H9 (cell line): ENCODE results near the gene PID1. TPM values are rescaled to one million over a fixed set of nuclear protein-coding genes. Genes with fewer than 3 reads are reported as not detected.

Experiments
- DNase-seq: peaks from one replicate; pipeline ENCODE4 v3.0.0-alpha.2; 2017
- H2AFZ ChIP-seq: one replicate; pipeline ENCODE4 v1.6.1; 2013; ENCODE audit warnings: mild to moderate bottlenecking, low read length, control low read depth, moderate library complexity
- H2AK5ac ChIP-seq: 2 replicates; pipeline ENCODE4 v1.6.1; 2013; ENCODE audit warnings: low read length, control low read depth, mixed read lengths; ENCODE audit not compliant: insufficient read length
- H2BK120ac ChIP-seq: one replicate; pipeline ENCODE4 v1.6.1; 2013; ENCODE audit warnings: low read depth, mild to moderate bottlenecking, low read length, control low read depth, inconsistent platforms; ENCODE audit not compliant: poor library complexity, severe bottlenecking
- H2BK12ac ChIP-seq: 2 replicates; pipeline ENCODE4 v1.6.1; 2013; ENCODE audit warnings: low read length, control low read depth, mixed read lengths, low read depth; ENCODE audit not compliant: insufficient read length
- H2BK15ac ChIP-seq: 2 replicates; pipeline ENCODE4 v1.6.1; 2013; ENCODE audit warnings: low read depth, low read length, control low read depth
- H2BK20ac ChIP-seq: one replicate; pipeline ENCODE4 v1.6.1; 2013; ENCODE audit warnings: low read depth, mild to moderate bottlenecking, low read length, control low read depth, inconsistent platforms; ENCODE audit not compliant: poor library complexity, severe bottlenecking
- H2BK5ac ChIP-seq: 2 replicates; pipeline ENCODE4 v1.6.1; 2013; ENCODE audit warnings: low read length, control low read depth, mixed read lengths; ENCODE audit not compliant: insufficient read length
- H3K14ac ChIP-seq: 2 replicates; pipeline ENCODE4 v1.6.1; 2013; ENCODE audit warnings: low read length, control low read depth; ENCODE audit not compliant: insufficient read depth
- H3K18ac ChIP-seq: 2 replicates; pipeline ENCODE4 v1.6.1; 2013; ENCODE audit warnings: low read depth, mild to moderate bottlenecking, mixed read lengths, low read length, control low read depth; ENCODE audit not compliant: insufficient read length
- H3K23ac ChIP-seq: 2 replicates; pipeline ENCODE4 v1.6.1; 2013; ENCODE audit warnings: low read length, control low read depth, mixed read lengths, low read depth; ENCODE audit not compliant: insufficient read length
- H3K23me2 ChIP-seq: 2 replicates; pipeline ENCODE4 v1.6.1; 2013; ENCODE audit warnings: low read depth, mild to moderate bottlenecking, mixed read lengths, low read length, control low read depth; ENCODE audit not compliant: insufficient read length, poor library complexity, severe bottlenecking
- H3K27ac ChIP-seq: 2 replicates; pipeline ENCODE4 v1.5.1; 2013; ENCODE audit warnings: low read length, control low read depth, mixed read lengths, low read depth; ENCODE audit not compliant: insufficient read length
- H3K27me3 ChIP-seq: 2 replicates; pipeline ENCODE4 v1.6.1; 2013; ENCODE audit warnings: low read length, control low read depth, inconsistent platforms; ENCODE audit not compliant: insufficient read depth
- H3K4ac ChIP-seq: 2 replicates; pipeline ENCODE4 v1.6.1; 2013; ENCODE audit warnings: low read depth, mild to moderate bottlenecking, control low read depth, inconsistent platforms, low read length, moderate library complexity
- H3K4me1 ChIP-seq: 2 replicates; pipeline ENCODE4 v1.6.1; 2013; ENCODE audit warnings: low read length, control low read depth, inconsistent platforms; ENCODE audit not compliant: insufficient read depth
- H3K4me2 ChIP-seq: 2 replicates; pipeline ENCODE4 v1.6.1; 2013; ENCODE audit warnings: low read length, control low read depth, mixed read lengths; ENCODE audit not compliant: insufficient read length, insufficient read depth
- H3K56ac ChIP-seq: 2 replicates; pipeline ENCODE4 v1.6.1; 2013; ENCODE audit warnings: low read depth, mild to moderate bottlenecking, mixed read lengths, low read length, control low read depth; ENCODE audit not compliant: insufficient read length
- H3K79me1 ChIP-seq: 2 replicates; pipeline ENCODE4 v1.6.1; 2013; ENCODE audit warnings: low read depth, mild to moderate bottlenecking, moderate library complexity, low read length, control low read depth, inconsistent platforms; ENCODE audit not compliant: insufficient read depth, poor library complexity, severe bottlenecking
- H3K79me2 ChIP-seq: 2 replicates; pipeline ENCODE4 v1.6.1; 2013; ENCODE audit warnings: low read length, control low read depth, inconsistent platforms; ENCODE audit not compliant: insufficient read depth
- H3K9ac ChIP-seq: 2 replicates; pipeline ENCODE4 v1.6.1; 2013; ENCODE audit warnings: low read length, control low read depth, mixed read lengths; ENCODE audit not compliant: insufficient read length; ENCODE audit errors: extremely low read depth
- H3K9me3 ChIP-seq: one replicate; pipeline ENCODE4 v1.6.1; 2013; ENCODE audit warnings: low read depth, low read length, inconsistent platforms; ENCODE audit not compliant: control insufficient read depth
- H3T11ph ChIP-seq: one replicate; pipeline ENCODE4 v1.6.1; 2013; ENCODE audit warnings: mild to moderate bottlenecking, low read length, control low read depth, inconsistent platforms
- H4K20me1 ChIP-seq: one replicate; pipeline ENCODE4 v1.6.1; 2013; ENCODE audit not compliant: control insufficient read depth, insufficient read length, insufficient read depth
- H4K5ac ChIP-seq: 2 replicates; pipeline ENCODE4 v1.6.1; 2013; ENCODE audit warnings: low read depth, mild to moderate bottlenecking, mixed read lengths, low read length, control low read depth; ENCODE audit not compliant: insufficient read length
- H4K8ac ChIP-seq: replicated peaks from 2 replicates; pipeline ENCODE4 v1.6.1; 2013; ENCODE audit warnings: low read length, control low read depth, mixed read lengths, low read depth; ENCODE audit not compliant: insufficient read length
- H4K91ac ChIP-seq: 2 replicates; pipeline ENCODE4 v1.6.1; 2013; ENCODE audit warnings: low read depth, mild to moderate bottlenecking, moderate library complexity, mixed read lengths, low read length, control low read depth; ENCODE audit not compliant: insufficient read length
- H3K27ac Mint-ChIP-seq, 3 experiments: 2 replicates in 2 of 3; 3 replicates in 1 of 3; pipeline ENCODE4 v1.8.0; 2020 to 2021; ENCODE audit warnings: mixed read lengths in 3 of 3, mild to moderate bottlenecking in 1 of 3, moderate library complexity in 1 of 3
- H3K27me3 Mint-ChIP-seq: 2 replicates; pipeline ENCODE4 v1.8.0; 2021; ENCODE audit warnings: low read depth, mild to moderate bottlenecking, moderate library complexity, mixed read lengths
- H3K36me3 Mint-ChIP-seq, 3 experiments: 2 replicates in 2 of 3; 3 replicates in 1 of 3; pipeline ENCODE4 v1.8.0; 2020 to 2021; ENCODE audit warnings: low read depth in 3 of 3, mixed read lengths in 3 of 3; ENCODE audit not compliant: insufficient read depth in 1 of 3
- H3K4me1 Mint-ChIP-seq, 2 experiments: 2 replicates each; pipeline ENCODE4 v1.8.0; 2020; ENCODE audit warnings: mixed read lengths in 2 of 2
- H3K4me3 Mint-ChIP-seq, 2 experiments: 2 replicates in 1 of 2; 3 replicates in 1 of 2; pipeline ENCODE4 v1.8.0; 2020 to 2021; ENCODE audit warnings: mild to moderate bottlenecking in 2 of 2, mixed read lengths in 2 of 2, moderate library complexity in 1 of 2
- H3K9me3 Mint-ChIP-seq, 2 experiments: 2 replicates in 1 of 2; 3 replicates in 1 of 2; pipeline ENCODE4 v1.8.0; 2020; ENCODE audit warnings: mild to moderate bottlenecking in 2 of 2, mixed read lengths in 2 of 2, moderate library complexity in 1 of 2
- CTCF ChIP-seq: fragments of 200-600 bp; sonication (generic); conservative IDR thresholded peaks from 3 replicates; pipeline ENCODE4 v1.8.0; 2021; ENCODE audit warnings: antibody characterized with exemption, mild to moderate bottlenecking
- WGBS: extraction: QIAGEN DNeasy Blood & Tissue Kit; methylation state at CpG from one replicate; pipeline ENCODE4 v1.1.7; 2013; ENCODE audit warnings: missing lambda C conversion rate, low lambda C conversion rate, mixed read lengths; ENCODE audit not compliant: insufficient read length; ENCODE audit errors: extremely low coverage; 5-methylcytosine and 5-hydroxymethylcytosine counted together
- total RNA-seq: library from RNA; stranded (reverse); gene quantifications from 2 replicates; pipeline ENCODE4 v1.2.1, GENCODE V29; 2021

PID1 gene
- total RNA-seq, 1 experiment from 2014 or later, result 1.4 TPM

- H3K27me3 ChIP-seq, result no peaks in the 10 kb centered on the region
- H3K36me3 Mint-ChIP-seq, result no peaks in the 10 kb centered on the region
- no peak overlapping the region for H4K91ac ChIP-seq
- H3T11ph ChIP-seq, result no peak overlapping the region
- H3K14ac ChIP-seq, result no peak overlapping the region
- no peak overlapping the region for H4K5ac ChIP-seq
- no peak overlapping the region for H3K27ac ChIP-seq
- H3K23me2 ChIP-seq, result no peaks in the 10 kb centered on the region
- H3K9ac ChIP-seq, result no peak overlapping the region
- H3K56ac ChIP-seq, result no peak overlapping the region
- H3K18ac ChIP-seq, result no peak overlapping the region
- H3K79me2 ChIP-seq, result no peaks in the 10 kb centered on the region
- DNase-seq, result no peak
- no peaks in the 10 kb centered on the region for H3K79me1 ChIP-seq
- H3K4me1 ChIP-seq, result no peaks in the 10 kb centered on the region
- H3K23ac ChIP-seq, result no peak overlapping the region
- no peak overlapping the region for H2AFZ ChIP-seq
- no peaks in the 10 kb centered on the region for H3K9me3 ChIP-seq
- H2BK15ac ChIP-seq, result no peak overlapping the region
- no peak overlapping the region for H4K8ac ChIP-seq
- no peak overlapping the region for H2AK5ac ChIP-seq
- no peaks in the 10 kb centered on the region for H3K9me3 Mint-ChIP-seq
- no peaks in the 10 kb centered on the region for H3K4me1 Mint-ChIP-seq
- H3K27ac Mint-ChIP-seq, result no peak overlapping the region
- no peaks in the 10 kb centered on the region for H4K20me1 ChIP-seq
- H3K27me3 Mint-ChIP-seq, result no peaks in the 10 kb centered on the region
- no peak overlapping the region for H3K4me2 ChIP-seq
- H2BK20ac ChIP-seq, result no peak overlapping the region
- H2BK5ac ChIP-seq, result no peak overlapping the region
- TF ChIP-seq CTCF, result no peak
- H2BK12ac ChIP-seq, result no peak overlapping the region
- H3K4ac ChIP-seq, result no peak overlapping the region
- WGBS, result no CpG with 5 or more reads among the region's 8 CpGs
- H3K4me3 Mint-ChIP-seq, result no peak overlapping the region
- no peak overlapping the region for H2BK120ac ChIP-seq
Observed at GRCh38 chr2:229153267-229153666, 117.8 kb downstream of the PID1 start.
